ENCODE data around the gene PRRT1B. TPM values are rescaled to one million over a fixed set of nuclear protein-coding genes. Genes with fewer than 3 reads are reported as not detected.

The PRRT1B gene
- total and polyA plus RNA-seq, 4 experiments from 2014 or later: not detected

DNA sequence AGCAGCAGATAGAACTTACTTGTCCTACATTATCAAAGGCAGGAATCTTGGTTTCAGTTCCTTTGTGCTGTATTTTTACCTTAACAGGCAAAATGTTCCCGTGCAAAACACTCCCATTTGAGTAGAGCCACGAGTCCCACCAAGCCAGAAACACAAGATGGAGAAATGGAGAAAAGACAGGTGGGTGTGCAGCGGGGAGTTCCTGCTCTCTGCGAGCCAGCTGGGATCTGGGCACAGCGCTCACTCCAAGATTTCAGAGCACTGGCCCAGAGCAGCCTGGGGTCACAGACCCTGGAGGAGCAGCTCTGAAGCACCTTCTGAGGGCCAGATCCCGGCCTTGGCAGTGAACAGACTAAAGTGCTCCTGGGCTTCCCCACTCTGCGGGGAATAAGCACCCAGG lies 17.1 kb upstream of the PRRT1B start:
- no peak for DNase-seq
- POLR2A ChIA-PET (ENCODE audit: partially characterized antibody): interaction anchor here (3.1 kb wide), 1 partner anchor 28 kb away, joined by 10 read pairs; no protein-coding TSS in a partner anchor
- no peak overlapping the region for H3K27ac ChIP-seq (ENCODE audit: low read depth, low read length)
- CTCF ChIA-PET (ENCODE audit: partially characterized antibody): no interaction called here
- H3K4me3 ChIP-seq (ENCODE audit: low read length in 2 of 2): no peak overlapping the region
- peaks cover 52% of the 10 kb centered on the region for H3K36me3 ChIP-seq (ENCODE audit: insufficient read depth, low read length)
- H3K36me3 Mint-ChIP-seq: peaks cover 28 to 47% of the 10 kb centered on the region in 2 donors
- peak overlapping the region in 6 of 8 donors; percentile 45 to 75 (median 51) for H3K4me3 Mint-ChIP-seq
- no peaks in the 10 kb centered on the region for H3K27me3 Mint-ChIP-seq
- H3K27me3 ChIP-seq (ENCODE audit: insufficient read depth, low read length): no peaks in the 10 kb centered on the region
- peaks cover 3 to 32% (median 11%) of the 10 kb centered on the region in 4 donors for H3K4me1 Mint-ChIP-seq
- H3K9me3 Mint-ChIP-seq: no peaks in the 10 kb centered on the region
- H3K27ac Mint-ChIP-seq: peak overlapping the region in 4 of 7 donors; percentile 19 to 74 (median 56)
- H3K9me3 ChIP-seq (ENCODE audit: control insufficient read depth in 1 of 2, low read length in 2 of 2): no peaks in the 10 kb centered on the region
- H3K4me1 ChIP-seq (ENCODE audit: insufficient read depth, low read length): peaks cover 23% of the 10 kb centered on the region
- intact Hi-C loops (cut with micrococcal nuclease): no loop called here

DNA sequence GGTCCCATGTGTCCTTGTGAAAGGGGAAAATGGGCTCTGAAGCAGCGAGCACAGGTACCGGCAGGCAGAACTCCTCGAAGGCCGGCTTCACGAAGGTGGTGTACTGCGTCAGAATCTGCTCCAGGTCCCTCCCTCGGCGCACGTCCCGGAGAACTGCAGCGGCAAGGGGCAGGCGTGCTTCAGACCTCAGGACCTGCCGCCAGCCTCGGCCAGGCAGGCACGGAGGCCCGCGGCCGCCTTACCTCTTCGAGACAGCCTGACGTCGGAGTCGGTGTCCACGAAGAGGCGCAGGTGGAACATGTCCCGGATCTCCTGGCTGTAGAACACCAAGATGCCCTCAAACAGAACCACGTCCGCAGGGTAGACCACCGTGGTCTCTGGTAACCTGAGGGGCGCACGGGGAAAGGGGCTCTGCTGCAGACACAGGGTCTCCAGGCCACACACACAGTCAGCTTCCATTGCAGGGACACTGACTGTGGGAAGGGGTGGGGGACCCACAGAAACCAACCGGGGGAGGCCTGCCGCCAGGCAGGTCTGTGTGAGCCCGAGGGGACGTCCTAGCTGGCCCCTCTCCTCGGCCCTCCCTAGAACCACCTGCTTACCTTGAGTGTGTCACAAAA lies 16.3 kb upstream of the PRRT1B start:
- Histone ChIP-seq H3K4me3 (ENCODE audit: low read length in 2 of 2) (no peak overlapping the region), H3K27me3 (ENCODE audit: insufficient read depth, low read length) (no peaks in the 10 kb centered on the region), H3K9me3 (ENCODE audit: control insufficient read depth in 1 of 2, low read length in 2 of 2) (no peaks in the 10 kb centered on the region), H3K4me1 (ENCODE audit: insufficient read depth, low read length) (peaks cover 23% of the 10 kb centered on the region), H3K27ac (ENCODE audit: low read depth, low read length) (no peak overlapping the region), H3K36me3 (ENCODE audit: insufficient read depth, low read length) (peaks cover 45% of the 10 kb centered on the region)
- DNase-seq: no peak
- POLR2A ChIA-PET (ENCODE audit: partially characterized antibody): interaction anchor here (0.6 to 3.1 kb wide), 5 partner anchors 28 to 273 kb away, joined by 3 to 10 read pairs (median 3); no protein-coding TSS in a partner anchor
- Mint-ChIP-seq H3K27me3 (no peaks in the 10 kb centered on the region), H3K9me3 (no peaks in the 10 kb centered on the region), H3K4me3 (peak overlapping the region in 6 of 8 donors; percentile 39 to 72 (median 42)), H3K4me1 (peaks cover 3 to 32% (median 11%) of the 10 kb centered on the region in 4 donors), H3K36me3 (peaks cover 28 to 44% of the 10 kb centered on the region in 2 donors), H3K27ac (peak overlapping the region in 1 of 7 donors; percentile 48)
- intact Hi-C loops (cut with micrococcal nuclease): no loop called here
- CTCF ChIA-PET (ENCODE audit: partially characterized antibody): no interaction called here

DNA sequence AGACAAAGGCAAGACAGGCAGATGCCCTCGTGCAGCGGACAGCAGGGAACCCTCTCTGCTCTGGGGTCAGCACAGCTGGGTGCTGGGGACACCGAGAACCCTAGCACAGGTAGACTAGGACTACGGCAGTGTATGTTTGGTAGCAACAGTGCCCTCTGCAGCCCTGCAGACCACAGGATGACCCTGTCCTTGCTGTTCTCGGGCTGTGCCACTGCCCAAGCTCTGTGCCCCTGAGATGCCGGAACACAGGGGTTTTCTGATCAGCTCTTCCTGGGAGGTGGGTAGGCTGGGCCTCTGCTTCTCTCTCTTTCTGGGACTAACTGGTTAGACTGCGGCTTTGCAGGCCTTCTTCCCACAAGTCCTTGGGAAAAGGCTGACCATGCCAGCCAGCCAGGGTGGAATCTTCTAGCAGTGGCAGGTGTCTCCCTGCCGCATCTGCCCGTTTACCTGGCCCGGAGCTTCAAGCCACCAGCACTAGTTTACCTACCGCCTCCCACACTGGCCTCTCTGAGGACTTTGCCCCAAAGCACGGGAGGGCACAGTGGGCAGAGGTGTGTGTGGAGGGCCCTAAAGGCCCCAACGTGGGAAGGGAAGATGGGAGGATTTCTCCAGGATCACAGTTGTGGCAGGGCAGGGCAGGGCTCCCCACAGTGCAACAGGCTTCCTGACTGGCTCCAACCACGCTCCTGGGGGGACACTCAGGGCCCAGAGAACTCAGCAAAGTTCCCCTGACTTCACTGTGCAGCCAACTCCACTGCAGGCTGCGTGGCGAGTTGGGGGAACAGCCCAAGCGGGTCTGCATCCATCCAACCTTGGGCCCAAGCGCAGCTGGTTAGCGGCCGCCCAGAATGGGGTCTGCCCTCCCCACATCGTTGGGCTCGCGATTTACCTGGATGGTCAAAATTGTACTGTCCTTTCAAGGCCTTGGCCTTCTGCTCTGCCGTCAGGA lies 15.5 kb upstream of the PRRT1B start:
- Mint-ChIP-seq H3K36me3 (peaks cover 21 to 36% of the 10 kb centered on the region in 2 donors), H3K4me1 (peaks cover 9 to 40% (median 18%) of the 10 kb centered on the region in 4 donors), H3K4me3 (peak overlapping the region; percentile 69 to 84 (median 74)), H3K27me3 (no peaks in the 10 kb centered on the region), H3K27ac (peak overlapping the region in 6 of 7 donors; percentile 19 to 79 (median 71)), H3K9me3 (no peaks in the 10 kb centered on the region)
- peaks cover 31% of the 10 kb centered on the region for H3K4me1 ChIP-seq (ENCODE audit: insufficient read depth, low read length)
- peak in 1 of 5 donors; percentile 22 for DNase-seq
- POLR2A ChIA-PET (ENCODE audit: partially characterized antibody): interaction anchor here (0.6 to 0.9 kb wide), 4 partner anchors 36 to 274 kb away, joined by 3 to 4 read pairs (median 3); no protein-coding TSS in a partner anchor
- no peaks in the 10 kb centered on the region for H3K27me3 ChIP-seq (ENCODE audit: insufficient read depth, low read length)
- peak overlapping the region in 1 of 2 donors; percentile 73 for H3K4me3 ChIP-seq (ENCODE audit: low read length in 2 of 2)
- no peaks in the 10 kb centered on the region for H3K9me3 ChIP-seq (ENCODE audit: control insufficient read depth in 1 of 2, low read length in 2 of 2)
- peak overlapping the region; percentile 69 for H3K27ac ChIP-seq (ENCODE audit: low read depth, low read length)
- H3K36me3 ChIP-seq (ENCODE audit: insufficient read depth, low read length): peaks cover 36% of the 10 kb centered on the region
- intact Hi-C loops (cut with micrococcal nuclease): no loop called here
- CTCF ChIA-PET (ENCODE audit: partially characterized antibody): no interaction called here

DNA sequence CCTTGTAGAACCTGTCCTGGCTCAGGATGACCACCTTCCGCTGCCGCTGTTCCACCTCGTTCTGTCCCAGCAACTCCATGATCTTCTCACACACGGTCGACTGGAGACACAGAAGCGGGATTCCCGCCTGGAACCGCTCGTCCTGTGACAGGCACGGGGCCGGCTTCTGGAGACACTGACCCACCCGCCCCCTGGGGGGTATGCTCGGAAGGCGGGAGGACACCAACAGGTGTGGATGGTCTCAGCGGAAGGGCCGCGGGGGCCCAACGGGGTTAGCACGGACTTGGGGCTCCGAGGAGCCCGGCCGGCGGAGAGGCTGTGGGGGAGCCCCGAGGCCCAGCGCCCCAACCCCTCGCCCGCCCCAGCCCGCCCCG lies 14.8 kb upstream of the PRRT1B start:
- no peaks in the 10 kb centered on the region for H3K9me3 Mint-ChIP-seq
- peaks cover 12 to 47% (median 23%) of the 10 kb centered on the region in 4 donors for H3K4me1 Mint-ChIP-seq
- H3K27ac Mint-ChIP-seq: peak overlapping the region in 5 of 7 donors; percentile 31 to 79 (median 74)
- Histone ChIP-seq H3K27ac (ENCODE audit: low read depth, low read length) (peak overlapping the region; percentile 69), H3K36me3 (ENCODE audit: insufficient read depth, low read length) (peaks cover 33% of the 10 kb centered on the region), H3K4me1 (ENCODE audit: insufficient read depth, low read length) (peaks cover 38% of the 10 kb centered on the region), H3K27me3 (ENCODE audit: insufficient read depth, low read length) (no peaks in the 10 kb centered on the region), H3K4me3 (ENCODE audit: low read length in 2 of 2) (peak overlapping the region in 1 of 2 donors; percentile 73), H3K9me3 (ENCODE audit: control insufficient read depth in 1 of 2, low read length in 2 of 2) (no peaks in the 10 kb centered on the region)
- DNase-seq: no peak
- peak overlapping the region; percentile 66 to 84 (median 72) for H3K4me3 Mint-ChIP-seq
- intact Hi-C loops (cut with micrococcal nuclease): no loop called here
- CTCF ChIA-PET (ENCODE audit: partially characterized antibody): no interaction called here
- H3K36me3 Mint-ChIP-seq: peaks cover 19 to 29% of the 10 kb centered on the region in 2 donors
- POLR2A ChIA-PET (ENCODE audit: partially characterized antibody): interaction anchor here (1.0 to 1.7 kb wide), 2 partner anchors 9 to 30 kb away, joined by 4 read pairs; no protein-coding TSS in a partner anchor
- H3K27me3 Mint-ChIP-seq: no peaks in the 10 kb centered on the region

DNA sequence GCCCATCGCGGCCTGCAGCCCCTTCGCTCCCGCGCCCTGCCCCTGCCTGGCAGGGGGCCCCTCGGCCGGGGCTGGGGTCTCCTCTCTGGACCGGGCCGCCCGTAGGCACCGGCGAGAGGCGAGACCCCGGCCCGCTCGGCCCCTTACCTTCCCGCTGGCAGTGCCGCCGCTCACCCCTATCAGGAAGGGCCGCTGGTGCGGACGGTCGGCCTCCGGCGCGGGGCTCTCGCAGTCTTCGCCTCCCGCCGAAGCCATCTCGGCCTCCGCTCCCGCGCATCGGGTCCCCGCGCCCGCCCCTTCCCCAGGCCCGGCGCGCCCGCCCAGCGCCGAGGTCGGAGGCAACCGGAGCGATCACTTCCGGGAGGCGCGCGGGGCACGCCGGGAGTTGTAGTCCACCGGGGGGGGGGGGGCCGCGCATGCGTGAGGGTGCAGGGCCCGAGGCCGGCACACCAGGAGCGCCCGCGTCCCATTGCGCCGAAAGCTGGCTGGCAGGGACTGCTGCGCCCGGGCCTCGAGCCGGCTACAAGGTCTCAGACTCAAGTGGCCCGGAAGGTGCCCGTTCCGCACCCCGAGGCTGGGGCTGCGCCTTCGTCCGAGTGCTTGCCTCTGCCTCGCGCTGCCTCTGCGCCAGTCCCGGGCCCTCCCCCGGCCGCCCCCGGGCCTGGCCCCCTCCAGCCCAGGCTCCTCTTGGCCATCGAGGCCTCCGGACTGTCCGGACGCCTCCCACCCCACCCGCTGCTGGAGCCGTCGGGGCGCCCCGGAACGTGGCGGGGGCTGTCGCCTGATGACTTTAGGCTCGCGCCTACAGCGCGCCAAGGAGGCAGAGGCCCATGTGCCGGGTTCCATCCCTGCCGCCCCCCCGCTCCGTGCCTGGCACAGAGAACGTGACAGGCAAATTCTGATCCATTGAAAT lies 14.1 kb upstream of the PRRT1B start, which contains the start of gene UCK1:
TSS of gene UCK1 (minus strand) at position 344 of the 913 bp plus-strand sequence. CDS start at position 255, 89 bp downstream.
- peaks cover 26% of the 10 kb centered on the region for H3K36me3 ChIP-seq (ENCODE audit: insufficient read depth, low read length)
- H3K27ac ChIP-seq (ENCODE audit: low read depth, low read length): peak within 1 kb of the TSS; percentile 69
- Mint-ChIP-seq H3K4me1 (peaks cover 12 to 52% (median 25%) of the 10 kb centered on the region in 4 donors), H3K27ac (peak within 1 kb of the TSS in 6 of 7 donors; percentile 29 to 79 (median 54)), H3K9me3 (no peaks in the 10 kb centered on the region), H3K36me3 (peaks cover 14 to 23% of the 10 kb centered on the region in 2 donors), H3K4me3 (peak within 1 kb of the TSS; percentile 69 to 84 (median 74)), H3K27me3 (no peaks in the 10 kb centered on the region)
- H3K27me3 ChIP-seq (ENCODE audit: insufficient read depth, low read length): no peaks in the 10 kb centered on the region
- ChIA-PET POLR2A (ENCODE audit: partially characterized antibody) (interaction anchor here (0.9 to 1.7 kb wide), 3 partner anchors 8 to 48 kb away, joined by 3 to 4 read pairs (median 4); no protein-coding TSS in a partner anchor), CTCF (ENCODE audit: partially characterized antibody) (no interaction called here)
- intact Hi-C loops (cut with micrococcal nuclease): loop anchor here (1.0 kb wide), 3 partner anchors 30 to 406 kb away; partner anchors contain the start of gene NUP214
- peaks cover 42% of the 10 kb centered on the region for H3K4me1 ChIP-seq (ENCODE audit: insufficient read depth, low read length)
- no peaks in the 10 kb centered on the region for H3K9me3 ChIP-seq (ENCODE audit: control insufficient read depth in 1 of 2, low read length in 2 of 2)
- H3K4me3 ChIP-seq (ENCODE audit: low read length in 2 of 2): peak within 1 kb of the TSS in 1 of 2 donors; percentile 73
- peak; percentile 72 to 76 (median 72) for DNase-seq

DNA sequence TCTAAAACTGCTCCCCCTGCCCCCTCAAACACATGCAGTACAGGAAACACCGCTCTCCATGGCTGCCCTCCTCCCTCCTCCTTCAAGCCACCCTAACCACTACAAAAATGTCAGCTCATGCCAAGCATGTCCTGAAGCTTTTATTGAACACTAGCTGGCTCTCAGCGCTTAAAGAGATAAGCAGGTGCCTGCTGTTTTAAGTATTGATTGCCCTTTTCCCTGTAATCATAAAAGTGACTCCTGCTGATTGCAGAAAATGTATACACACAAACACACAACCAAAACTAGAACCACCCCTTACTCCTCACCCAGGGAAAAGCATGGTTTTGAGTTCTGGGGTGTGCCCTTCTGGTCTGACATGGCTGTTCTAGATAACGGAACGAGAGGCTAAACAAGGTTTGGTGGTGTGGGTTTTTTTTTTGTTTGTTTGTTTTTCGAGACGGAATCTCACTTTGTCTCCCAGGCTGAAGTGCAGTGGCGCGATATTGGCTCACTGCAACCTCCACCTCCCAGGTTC lies 10.5 kb upstream of the PRRT1B start:
- H3K27ac Mint-ChIP-seq: peak overlapping the region in 5 of 7 donors; percentile 8 to 86 (median 57)
- peaks cover 0 to under 1% of the 10 kb centered on the region in 2 donors for H3K36me3 Mint-ChIP-seq
- Histone ChIP-seq H3K36me3 (ENCODE audit: insufficient read depth, low read length) (peaks cover 3% of the 10 kb centered on the region), H3K9me3 (ENCODE audit: control insufficient read depth in 1 of 2, low read length in 2 of 2) (no peaks in the 10 kb centered on the region), H3K27me3 (ENCODE audit: insufficient read depth, low read length) (no peaks in the 10 kb centered on the region), H3K27ac (ENCODE audit: low read depth, low read length) (no peak overlapping the region), H3K4me1 (ENCODE audit: insufficient read depth, low read length) (peaks cover 56% of the 10 kb centered on the region), H3K4me3 (ENCODE audit: low read length in 2 of 2) (no peak overlapping the region)
- DNase-seq: peak in 4 of 5 donors; percentile 31 to 44 (median 38)
- no peaks in the 10 kb centered on the region for H3K27me3 Mint-ChIP-seq
- intact Hi-C loops (cut with micrococcal nuclease): no loop called here
- H3K9me3 Mint-ChIP-seq: no peaks in the 10 kb centered on the region
- ChIA-PET CTCF (ENCODE audit: partially characterized antibody) (interaction anchor here (3.8 kb wide), 1 partner anchor 25 kb away, joined by 8 read pairs; no protein-coding TSS in a partner anchor), POLR2A (ENCODE audit: partially characterized antibody) (interaction anchor here (0.5 to 1.9 kb wide), 2 partner anchors 34 to 257 kb away, joined by 3 to 5 read pairs; no protein-coding TSS in a partner anchor)
- peaks cover 17 to 61% (median 31%) of the 10 kb centered on the region in 4 donors for H3K4me1 Mint-ChIP-seq
- peak overlapping the region in 7 of 8 donors; percentile 25 to 70 (median 64) for H3K4me3 Mint-ChIP-seq
